DND-41 (cell line): ENCODE results near the gene MYO1E.

Source experiments
- ATAC-seq: fragments of 200-7000 bp; cut with Tn5 transposase; 3 replicates; pipeline ENCODE4 v1.9.1; 2021; ENCODE audit warnings: low read depth; ENCODE audit not compliant: insufficient read depth
- DNase-seq: peaks from one replicate; pipeline ENCODE4 v3.0.0-alpha.2; 2020
- H2AFZ ChIP-seq: 2 replicates; pipeline ENCODE4 v1.6.0; 2012; ENCODE audit warnings: low read depth, low read length
- H3K27ac ChIP-seq: 2 replicates; pipeline ENCODE4 v1.5.1; 2012; ENCODE audit warnings: low read length, inconsistent platforms
- H3K27me3 ChIP-seq: fragments of 200-600 bp; sonication (generic); 2 replicates; pipeline ENCODE4 v1.6.0; 2012; ENCODE audit warnings: low read length, mild to moderate bottlenecking, inconsistent platforms; ENCODE audit not compliant: insufficient read depth, poor library complexity
- H3K36me3 ChIP-seq: 2 replicates; pipeline ENCODE4 v1.5.1; 2012; ENCODE audit warnings: low read length, inconsistent platforms; ENCODE audit not compliant: insufficient read depth
- H3K4me1 ChIP-seq: 2 replicates; pipeline ENCODE4 v1.5.1; 2012; ENCODE audit warnings: mild to moderate bottlenecking, low read length; ENCODE audit not compliant: insufficient read depth
- H3K4me2 ChIP-seq: 2 replicates; pipeline ENCODE4 v1.6.0; 2012; ENCODE audit warnings: mild to moderate bottlenecking, moderate library complexity, low read length, inconsistent platforms; ENCODE audit not compliant: insufficient read depth
- H3K4me3 ChIP-seq, 2 experiments: fragments of 200-600 bp in 1 of 2; shearing (Covaris generic) in 1 of 2; 2 replicates each; pipeline ENCODE4 v1.5.1; 2012 to 2016; ENCODE audit warnings: inconsistent platforms in 2 of 2, low read length in 2 of 2, mild to moderate bottlenecking in 2 of 2, low read depth in 1 of 2, moderate library complexity in 1 of 2
- H3K79me2 ChIP-seq: 2 replicates; pipeline ENCODE4 v1.6.0; 2012; ENCODE audit warnings: low read length, inconsistent platforms; ENCODE audit not compliant: insufficient read depth
- H3K9ac ChIP-seq: 2 replicates; pipeline ENCODE4 v1.6.0; 2012; ENCODE audit warnings: low read depth, mild to moderate bottlenecking, inconsistent platforms, low read length, moderate library complexity
- H3K9me3 ChIP-seq: 2 replicates; pipeline ENCODE4 v1.5.1; 2012; ENCODE audit warnings: low read length, moderate library complexity, mild to moderate bottlenecking, inconsistent platforms; ENCODE audit not compliant: insufficient read depth, severe bottlenecking
- H4K20me1 ChIP-seq: 2 replicates; pipeline ENCODE4 v1.6.0; 2012; ENCODE audit warnings: low read length; ENCODE audit not compliant: insufficient read depth
- CTCF ChIP-seq: IDR thresholded peaks from 2 replicates; pipeline ENCODE4 v1.5.1; 2012; ENCODE audit warnings: borderline replicate concordance, low read length, moderate library complexity, mild to moderate bottlenecking; ENCODE audit not compliant: poor library complexity, severe bottlenecking; ENCODE audit errors: extremely low read depth
- EZH2 ChIP-seq: IDR thresholded peaks from 3 replicates; pipeline ENCODE4 v1.6.1; 2012; ENCODE audit warnings: borderline replicate concordance, low read depth, mild to moderate bottlenecking, moderate library complexity, low read length, inconsistent platforms; ENCODE audit not compliant: severe bottlenecking

The MYO1E gene

GRCh38 chr15:59255680-59256336 is 116.9 kb downstream of the MYO1E start:
- H3K79me2 ChIP-seq: no peaks in the 10 kb centered on the region
- H3K4me2 ChIP-seq: no peak overlapping the region
- DNase-seq (no peak), ATAC-seq (no peak)
- H2AFZ ChIP-seq: no peak overlapping the region
- no peak overlapping the region for H3K4me3 ChIP-seq
- no peak overlapping the region for H3K9ac ChIP-seq
- H3K27me3 ChIP-seq: no peaks in the 10 kb centered on the region
- H3K9me3 ChIP-seq: no peaks in the 10 kb centered on the region
- TF ChIP-seq EZH2 (no peak), CTCF (no peak)
- H3K27ac ChIP-seq: no peak overlapping the region
- H4K20me1 ChIP-seq: no peaks in the 10 kb centered on the region
- H3K4me1 ChIP-seq: no peaks in the 10 kb centered on the region
- H3K36me3 ChIP-seq: no peaks in the 10 kb centered on the region

- Histone ChIP-seq H3K4me1 (no peaks in the 10 kb centered on the region), H3K27me3 (no peaks in the 10 kb centered on the region), H3K36me3 (no peaks in the 10 kb centered on the region), H3K79me2 (no peaks in the 10 kb centered on the region), H3K4me3 (no peak overlapping the region), H2AFZ (no peak overlapping the region), H4K20me1 (no peaks in the 10 kb centered on the region), H3K27ac (no peak overlapping the region), H3K4me2 (no peak overlapping the region), H3K9ac (no peak overlapping the region), H3K9me3 (no peaks in the 10 kb centered on the region)
- DNase-seq (no peak), ATAC-seq (no peak)
- TF ChIP-seq CTCF (no peak), EZH2 (no peak)
These were observed 120.5 kb downstream of the MYO1E start for GRCh38 chr15:59252137-59252536.

GRCh38 chr15:59251001-59251845 is 121.4 kb downstream of the MYO1E start:
- Histone ChIP-seq H3K9me3 (no peaks in the 10 kb centered on the region), H3K27me3 (no peaks in the 10 kb centered on the region), H3K4me3 (no peak overlapping the region), H3K27ac (no peak overlapping the region), H3K4me2 (no peak overlapping the region), H2AFZ (no peak overlapping the region), H3K4me1 (no peaks in the 10 kb centered on the region), H4K20me1 (no peaks in the 10 kb centered on the region), H3K36me3 (no peaks in the 10 kb centered on the region), H3K79me2 (no peaks in the 10 kb centered on the region), H3K9ac (no peak overlapping the region)
- DNase-seq (no peak), ATAC-seq (no peak)
- TF ChIP-seq EZH2 (no peak), CTCF (no peak)
